HepG2 (cell line): Measurements from ENCODE around the gene PHYH. TPM values are rescaled to one million over a fixed set of nuclear protein-coding genes. Genes with fewer than 3 reads are reported as not detected.

ENCODE experiments used
- ATAC-seq: fragments of 200-7000 bp; cut with Tn5 transposase; 3 replicates; pipeline ENCODE4 v1.9.1; 2020; ENCODE audit warnings: mild to moderate bottlenecking, moderate library complexity
- BruUV-seq: library from RNA; stranded (reverse); fragments of 400-500 nt; replicated peaks from 2 replicates; lab custom pipeline; 2021; lab: Mats Ljungman, UMichigan
- CTCF ChIA-PET: fragments of 300-600 bp; formaldehyde crosslinking; extraction: SDS; loops from one replicate; lab custom pipeline; 2021; ENCODE audit warnings: low total read pairs, inconsistent platforms, low intra/inter-chr PET ratio; lab: Yijun Ruan, JAX
- POLR2A ChIA-PET: fragments of 350-600 bp; sonication (Branson Sonifier 250); formaldehyde crosslinking; loops from one replicate; lab custom pipeline; 2020; ENCODE audit warnings: antibody characterized with exemption, inconsistent platforms; lab: Yijun Ruan, JAX
- DNase-seq: peaks from one replicate; pipeline ENCODE4 v3.0.0-alpha.2; 2015; ENCODE audit warnings: low spot score
- FAIRE-seq: peaks from 3 replicates; lab custom pipeline; 2011; peaks lifted over from hg19 to GRCh38; lab: Jason Lieb, UNC
- H2AFZ ChIP-seq: one replicate; pipeline ENCODE4 v1.6.1; 2011; ENCODE audit warnings: low read length, inconsistent platforms
- H3K27ac ChIP-seq: fragments of 300-600 bp; 3 replicates; pipeline ENCODE4 v1.8.0; 2011; ENCODE audit warnings: mixed run types, mild to moderate bottlenecking, mixed read lengths, low read length, inconsistent platforms; ENCODE audit not compliant: insufficient read depth; ENCODE audit errors: extremely low read length
- H3K27me3 ChIP-seq, 2 experiments: fragments of 200-600 bp in 1 of 2; 2 replicates in 1 of 2; 3 replicates in 1 of 2; pipeline versions ENCODE4 v1.6.0 to v1.8.0; 2011; ENCODE audit warnings: low read length in 2 of 2, mild to moderate bottlenecking in 2 of 2, moderate library complexity in 2 of 2, inconsistent platforms in 1 of 2; ENCODE audit not compliant: insufficient read depth in 2 of 2, control insufficient read depth in 1 of 2
- H3K36me3 ChIP-seq, 2 experiments: fragments of 200-600 bp in 1 of 2; replicated peaks in 1 of 2; 2 replicates in 1 of 2; 3 replicates in 1 of 2; pipeline versions ENCODE4 v1.5.1 to v1.8.0; 2011; ENCODE audit warnings: low read length in 2 of 2, inconsistent platforms in 1 of 2; ENCODE audit not compliant: insufficient read depth in 2 of 2, control insufficient read depth in 1 of 2
- H3K4me1 ChIP-seq: 2 replicates; pipeline ENCODE4 v1.5.1; 2012; ENCODE audit warnings: low read length, inconsistent platforms; ENCODE audit not compliant: insufficient read depth
- H3K4me2 ChIP-seq: 2 replicates; pipeline ENCODE4 v1.6.0; 2011; ENCODE audit warnings: low read depth, low read length, inconsistent platforms
- H3K4me3 ChIP-seq, 3 experiments: fragments of 200-600 bp in 1 of 3; sonication (generic), shearing (Covaris generic) in 1 of 3; replicated peaks in 1 of 3; 2 replicates each; pipeline ENCODE4 v1.5.1; 2011 to 2016; ENCODE audit warnings: low read length in 3 of 3, inconsistent platforms in 2 of 3, low read depth in 2 of 3, mild to moderate bottlenecking in 2 of 3, control low read depth in 1 of 3, mixed read lengths in 1 of 3; ENCODE audit not compliant: insufficient read depth in 1 of 3
- H3K79me2 ChIP-seq: one replicate; pipeline ENCODE4 v1.6.1; 2011; ENCODE audit warnings: low read length, inconsistent platforms; ENCODE audit not compliant: insufficient read depth
- H3K9ac ChIP-seq: 2 replicates; pipeline ENCODE4 v1.6.0; 2011; ENCODE audit warnings: mild to moderate bottlenecking, low read depth, low read length, inconsistent platforms; ENCODE audit not compliant: insufficient read depth
- H3K9me3 ChIP-seq: 2 replicates; pipeline ENCODE4 v1.5.1; 2012; ENCODE audit warnings: mild to moderate bottlenecking, low read length
- H4K20me1 ChIP-seq: 2 replicates; pipeline ENCODE4 v1.6.0; 2011; ENCODE audit warnings: inconsistent platforms, mild to moderate bottlenecking, low read length, moderate library complexity; ENCODE audit not compliant: insufficient read depth
- FOXA1 ChIP-seq, 2 experiments: fragments of 450-650 bp in 1 of 2; sonication (generic) in 1 of 2; formaldehyde crosslinking in 1 of 2; IDR thresholded peaks; 2 replicates each; pipeline versions ENCODE4 v1.4.0 to v1.6.1; 2016 to 2020; ENCODE audit warnings: missing genetic modification reagents in 1 of 2
- RBAK ChIP-seq: sonication (generic); formaldehyde crosslinking; IDR thresholded peaks from 2 replicates; pipeline ENCODE4 v1.5.1; 2020; ENCODE audit warnings: mild to moderate bottlenecking, missing genetic modification reagents
- ZBTB3 ChIP-seq: sonication (generic); formaldehyde crosslinking; IDR thresholded peaks from 2 replicates; pipeline ENCODE4 v1.4.0; 2020; ENCODE audit warnings: low read depth, mild to moderate bottlenecking, moderate library complexity, missing genetic modification reagents, borderline replicate concordance
- ZC3H4 ChIP-seq: sonication (generic); formaldehyde crosslinking; IDR thresholded peaks from 2 replicates; pipeline ENCODE4 v1.4.0; 2020; ENCODE audit warnings: missing genetic modification reagents, borderline replicate concordance
- ZFP36L1 ChIP-seq: sonication (generic); formaldehyde crosslinking; IDR thresholded peaks from 2 replicates; pipeline ENCODE4 v1.8.0; 2022; ENCODE audit warnings: mild to moderate bottlenecking, missing genetic modification reagents, moderate library complexity
- ZHX2 ChIP-seq, 2 experiments: sonication (generic) in 1 of 2; formaldehyde crosslinking in 1 of 2; IDR thresholded peaks; 2 replicates each; pipeline versions ENCODE4 v1.6.1 to v1.9.0; 2014 to 2022; ENCODE audit warnings: antibody characterized with exemption in 1 of 2, borderline replicate concordance in 1 of 2, inconsistent platforms in 1 of 2, low read depth in 1 of 2, missing genetic modification reagents in 1 of 2
- ZNF468 ChIP-seq: sonication (generic); formaldehyde crosslinking; IDR thresholded peaks from 2 replicates; pipeline ENCODE4 v1.8.0; 2022; ENCODE audit warnings: mild to moderate bottlenecking, moderate library complexity, missing genetic modification reagents
- ZNF781 ChIP-seq: sonication (generic); formaldehyde crosslinking; IDR thresholded peaks from 2 replicates; pipeline ENCODE4 v1.5.1; 2020; ENCODE audit warnings: borderline replicate concordance, mild to moderate bottlenecking, missing genetic modification reagents; ENCODE audit errors: not compliant biosample characterization
- in situ Hi-C: cut with HindIII; loops from 2 replicates; pipeline ENCODE4 v1.10.0; 2017; ENCODE audit warnings: low pct_unique_long_range_greater_than_20kb; ENCODE audit not compliant: extremely low pct_ligation_motif_present
- intact Hi-C: fragments of 100-400 bp; cut with micrococcal nuclease; formaldehyde crosslinking; loops from one replicate; pipeline ENCODE4 v1.10.0; 2022; ENCODE audit not compliant: unreplicated experiment
- polyA plus RNA-seq, 8 experiments: library from polyadenylated mRNA; depleted of rRNA in 3 of 8; stranded (reverse) in 7 of 8; unstranded in 1 of 8; fragments of >200 nt; fragmentation: Illumina TruSeq in 4 of 8; extraction: Trizol in 4 of 8; gene quantifications; 2 replicates each; pipeline versions ENCODE4 v1.2.1 to v1.2.3, GENCODE V29; 2011 to 2016; ENCODE audit warnings: low read depth in 4 of 8, missing spikeins in 1 of 8, mixed read lengths in 1 of 8; ENCODE audit not compliant: insufficient read depth in 1 of 8
- total RNA-seq, 5 experiments: library from RNA; depleted of rRNA; stranded (reverse); fragments of >200 nt; fragmentation: Illumina TruSeq; extraction: Trizol; gene quantifications; 2 replicates each; pipeline ENCODE4 v1.2.3, GENCODE V29; 2016; ENCODE audit warnings: low read depth in 1 of 5

PHYH gene
- total and polyA plus RNA-seq, 2 of the 13 experiments (the other 11 are each of a cell fraction or from before 2014, with no cell fraction given), result 27.2 to 34.5 TPM

GRCh38 chr10:13316635-13317311 is 16.9 kb upstream of the PHYH start (continued):
- TF ChIP-seq ZNF781 (CRISPR knock-in tag) (no peak), ZNF468 (CRISPR knock-in tag) (no peak), ZHX2 (IDR thresholded peaks at IDR 0.05; ENCODE audit: low read depth) (no peak), ZHX2 (CRISPR knock-in tag; IDR thresholded peaks at IDR 0.05; ENCODE audit: borderline replicate concordance) (no peak)

- CTCF ChIA-PET, result no interaction called here
- Histone ChIP-seq H2AFZ (no peak overlapping the region), H3K9ac (no peak overlapping the region), H3K27ac (no peak overlapping the region), H3K27me3 (no peaks in the 10 kb centered on the region; a peak in 2 of 5 replicates), H3K4me2 (no peak overlapping the region), H3K4me3 (no peak overlapping the region), H3K36me3 (peaks cover 0 to 1% of the 10 kb centered on the region in 2 experiments; a peak in 3 of 5 replicates), H3K9me3 (no peaks in the 10 kb centered on the region), H3K4me1 (peaks cover 7% of the 10 kb centered on the region), H4K20me1 (no peaks in the 10 kb centered on the region), H3K79me2 (no peaks in the 10 kb centered on the region)
- POLR2A ChIA-PET, result no interaction called here
- intact Hi-C loops (no loop called here), in situ Hi-C loops (no loop called here)
- no peak for FAIRE-seq
- TF ChIP-seq ZC3H4 (CRISPR knock-in tag) (no peak), ZBTB3 (CRISPR knock-in tag) (no peak), RBAK (no peak), FOXA1 (IDR thresholded peaks at IDR 0.05) (no peak), FOXA1 (CRISPR knock-in tag; IDR thresholded peaks at IDR 0.05) (no peak), ZFP36L1 (no peak)
- no peak for DNase-seq
- no peak for ATAC-seq
- no TSS peak for BruUV-seq
These were observed 15.5 kb upstream of the PHYH start for GRCh38 chr10:13315361-13315760.
